GM12864 (cell line): ENCODE results near the gene IPO9.

Experiments
- DNase-seq: peaks from one replicate; pipeline ENCODE4 v3.0.0-alpha.2; 2011; ENCODE audit warnings: low read depth
- H3K4me3 ChIP-seq: 2 replicates; pipeline ENCODE4 v1.5.1; 2011; ENCODE audit warnings: mild to moderate bottlenecking, low read depth, low read length, control low read depth
- TF ChIP-seq, protein P1 (sequence below): IDR thresholded peaks from 2 replicates; pipeline ENCODE4 v1.5.1; 2011; ENCODE audit warnings: low read depth, mild to moderate bottlenecking, moderate library complexity, low read length, control low read depth, inconsistent platforms; ENCODE audit errors: missing control alignments

IPO9 gene

DNA sequence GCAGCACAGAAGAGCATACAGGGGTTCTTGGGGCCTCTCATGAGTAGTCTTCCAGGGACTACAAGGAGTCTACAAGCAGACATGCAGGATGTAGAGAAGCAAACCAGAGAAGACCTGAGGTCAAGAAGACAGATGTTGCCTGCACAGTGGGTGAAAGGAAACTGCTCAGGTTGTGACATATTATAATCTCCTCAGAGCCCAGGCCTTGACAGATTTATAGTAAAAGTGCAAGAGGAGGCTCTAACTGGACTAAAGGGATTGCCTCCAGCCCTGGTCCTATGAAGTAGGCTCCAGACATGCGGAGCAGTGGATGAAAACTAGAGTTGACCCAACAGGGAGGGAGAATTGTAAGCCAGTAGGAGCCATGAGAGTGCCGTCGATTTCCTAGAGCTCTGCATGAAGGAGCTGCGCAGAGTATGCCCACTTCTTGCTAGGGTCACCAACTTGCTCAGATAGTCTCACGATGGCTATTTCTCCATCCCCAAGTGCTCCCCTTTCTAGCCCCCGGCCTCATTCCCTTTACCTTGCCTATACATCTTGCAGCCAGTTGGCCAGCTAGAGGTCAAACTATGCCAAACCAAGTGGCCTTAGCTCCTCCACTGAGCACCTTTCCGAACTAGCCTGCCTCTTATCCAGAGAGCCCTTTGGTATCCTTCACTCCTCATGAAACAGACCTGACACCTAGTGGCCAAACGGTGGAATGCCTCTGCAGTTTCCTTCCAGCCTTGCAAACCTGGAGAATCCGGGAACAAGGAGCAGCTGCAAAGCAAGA lies 36.2 kb upstream of the IPO9 start:
- H3K4me3 ChIP-seq: no peak overlapping the region
- DNase-seq: peak; percentile 26
- TF ChIP-seq, protein P1, sequence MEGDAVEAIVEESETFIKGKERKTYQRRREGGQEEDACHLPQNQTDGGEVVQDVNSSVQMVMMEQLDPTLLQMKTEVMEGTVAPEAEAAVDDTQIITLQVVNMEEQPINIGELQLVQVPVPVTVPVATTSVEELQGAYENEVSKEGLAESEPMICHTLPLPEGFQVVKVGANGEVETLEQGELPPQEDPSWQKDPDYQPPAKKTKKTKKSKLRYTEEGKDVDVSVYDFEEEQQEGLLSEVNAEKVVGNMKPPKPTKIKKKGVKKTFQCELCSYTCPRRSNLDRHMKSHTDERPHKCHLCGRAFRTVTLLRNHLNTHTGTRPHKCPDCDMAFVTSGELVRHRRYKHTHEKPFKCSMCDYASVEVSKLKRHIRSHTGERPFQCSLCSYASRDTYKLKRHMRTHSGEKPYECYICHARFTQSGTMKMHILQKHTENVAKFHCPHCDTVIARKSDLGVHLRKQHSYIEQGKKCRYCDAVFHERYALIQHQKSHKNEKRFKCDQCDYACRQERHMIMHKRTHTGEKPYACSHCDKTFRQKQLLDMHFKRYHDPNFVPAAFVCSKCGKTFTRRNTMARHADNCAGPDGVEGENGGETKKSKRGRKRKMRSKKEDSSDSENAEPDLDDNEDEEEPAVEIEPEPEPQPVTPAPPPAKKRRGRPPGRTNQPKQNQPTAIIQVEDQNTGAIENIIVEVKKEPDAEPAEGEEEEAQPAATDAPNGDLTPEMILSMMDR: peak; percentile 97

DNA sequence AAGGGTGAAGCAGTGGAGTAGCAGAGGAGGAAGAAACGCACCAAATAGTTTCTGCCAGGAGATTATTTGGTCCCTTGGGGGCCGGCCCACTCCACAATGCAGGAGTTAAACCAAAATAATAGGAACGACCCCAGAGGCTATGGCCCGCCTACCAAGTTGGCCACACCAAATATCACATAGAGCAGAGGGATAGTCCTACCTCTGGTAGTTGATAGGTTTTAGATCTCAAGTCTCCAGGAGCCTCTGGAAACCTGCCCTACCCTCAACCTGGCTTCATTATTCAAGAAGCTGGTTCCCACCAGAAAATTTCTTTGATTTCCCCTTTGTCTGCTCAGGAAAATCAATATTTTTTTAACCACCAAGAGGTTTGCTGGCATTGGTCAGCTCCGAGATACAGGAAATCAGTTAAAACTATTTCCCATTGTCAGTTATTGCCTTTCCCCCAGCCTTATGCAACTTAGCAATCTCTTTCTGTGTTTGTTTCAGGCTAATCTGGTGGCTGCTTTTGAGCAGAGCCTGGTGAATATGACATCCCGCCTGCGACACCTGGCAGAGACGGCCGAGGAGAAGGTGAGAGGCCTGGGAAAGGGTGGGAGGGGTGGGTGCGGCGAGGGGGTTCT lies 35.5 kb upstream of the IPO9 start:
- TF ChIP-seq, protein P1: no peak
- DNase-seq: no peak
- H3K4me3 ChIP-seq: no peak overlapping the region

DNA sequence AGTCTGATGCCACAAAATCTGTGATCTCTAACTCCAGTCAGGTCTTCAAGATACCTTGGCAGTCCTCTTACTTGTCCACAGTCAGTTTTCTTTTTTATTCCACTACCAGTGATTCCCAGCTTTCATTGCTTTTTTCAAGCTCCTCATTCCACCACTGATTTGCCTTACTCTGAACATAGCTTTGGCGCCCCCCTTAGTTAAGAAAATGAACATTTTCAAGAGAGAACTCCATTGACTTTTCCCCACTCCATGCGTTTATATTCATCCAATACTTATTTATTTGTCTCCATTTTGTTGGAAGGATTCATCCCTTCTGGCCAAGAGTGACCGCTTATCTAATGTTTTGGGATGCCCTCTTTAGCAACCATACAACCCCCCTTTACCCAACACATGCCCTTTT lies 33.9 kb upstream of the IPO9 start:
- no peak for DNase-seq
- no peak overlapping the region for H3K4me3 ChIP-seq
- TF ChIP-seq, protein P1: peak; percentile 30

DNA sequence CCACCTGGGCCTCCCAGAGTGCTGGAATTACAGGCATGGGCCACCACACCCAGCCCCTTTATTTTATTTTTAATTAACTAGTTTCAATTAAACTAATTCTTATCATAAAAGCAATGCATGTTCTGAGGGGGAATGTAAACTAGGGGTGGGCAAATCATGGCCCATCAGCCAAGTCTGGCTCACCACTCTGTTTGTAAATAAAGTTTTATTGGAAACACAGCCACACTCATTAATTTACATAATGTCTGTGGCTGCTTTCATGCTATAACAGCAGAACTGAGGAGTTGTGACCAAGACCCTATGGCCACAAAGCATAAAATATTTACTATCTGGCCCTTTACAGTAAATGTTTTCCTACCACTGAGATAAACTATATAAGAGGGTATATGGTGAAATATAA lies 28.7 kb upstream of the IPO9 start:
- DNase-seq: no peak
- H3K4me3 ChIP-seq: no peak overlapping the region
- TF ChIP-seq, protein P1: no peak

DNA sequence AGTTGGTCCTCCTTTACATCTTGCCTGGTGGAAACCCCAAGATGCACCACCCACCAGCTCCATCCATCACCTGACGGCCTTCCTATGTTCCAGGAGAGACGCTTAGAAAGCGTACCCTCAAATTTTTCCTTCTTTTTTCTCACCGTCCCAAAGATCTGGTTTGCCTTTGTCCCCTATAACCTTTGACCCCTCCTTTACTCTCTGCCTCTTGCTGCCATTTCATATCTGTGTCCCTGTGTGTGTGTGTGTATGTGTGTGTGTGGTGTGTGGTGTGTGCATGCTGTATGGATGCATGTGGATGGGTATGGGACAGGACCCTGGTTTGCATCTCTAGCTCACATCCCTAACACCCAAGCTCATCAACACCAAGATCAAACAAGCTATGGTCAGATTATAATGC lies 22.2 kb upstream of the IPO9 start:
- H3K4me3 ChIP-seq: no peak overlapping the region
- DNase-seq: no peak
- TF ChIP-seq, protein P1: no peak

DNA sequence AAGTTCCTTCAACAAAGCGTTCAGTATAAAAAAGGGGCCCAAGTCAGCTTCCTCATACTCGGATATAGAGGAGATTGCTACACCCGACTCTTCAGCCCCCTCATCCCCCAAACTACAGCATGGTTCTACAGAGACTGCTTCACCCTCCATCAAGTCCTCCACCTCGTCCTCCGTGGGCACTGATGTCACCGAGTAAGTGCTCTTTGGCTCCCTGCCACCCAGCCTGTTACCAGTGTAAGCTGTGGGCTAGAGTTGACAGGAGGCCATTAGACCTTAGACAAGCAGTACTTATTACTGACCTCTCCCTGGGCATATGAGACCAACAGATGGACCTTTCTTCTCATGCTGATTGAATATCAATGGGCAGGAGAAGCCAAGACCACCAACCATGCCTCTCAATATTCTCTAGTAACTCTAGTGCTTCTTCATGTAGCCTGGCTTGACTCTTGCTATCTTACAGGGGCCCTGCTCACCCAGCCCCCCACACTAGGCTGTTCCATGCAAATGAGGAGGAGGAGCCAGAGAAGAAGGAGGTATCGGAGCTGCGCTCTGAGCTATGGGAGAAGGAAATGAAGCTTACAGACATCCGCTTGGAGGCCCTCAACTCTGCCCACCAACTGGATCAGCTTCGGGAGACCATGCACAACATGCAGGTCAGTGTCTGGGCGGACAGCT lies 20.9 kb upstream of the IPO9 start:
- no peak for DNase-seq
- no peak overlapping the region for H3K4me3 ChIP-seq
- TF ChIP-seq, protein P1: no peak
